Measurements from ENCODE around the gene CDAN1. TPM values are rescaled to one million over a fixed set of nuclear protein-coding genes. Genes with fewer than 3 reads are reported as not detected.
"Not testable (repeated sequence)": the region's sequence is repeated elsewhere in the genome, so short reads cannot be mapped to it uniquely, and the experiment has no call there.

CDAN1 gene
- total RNA-seq, 5 donors from 2014 or later (not counting 1 experiment from before 2014, with no cell fraction given): 28.2 to 45.7 (median 33.3) TPM

GRCh38 chr15:42772901-42773300 lies 36.0 kb upstream of the CDAN1 start:
- Mint-ChIP-seq H3K27me3 (no peaks in the 10 kb centered on the region), H3K27ac (no peak overlapping the region), H3K4me3 (no peak overlapping the region), H3K9me3 (peaks cover 0 to 4% (median 2%) of the 10 kb centered on the region in 3 donors), H3K36me3 (peaks cover 66% of the 10 kb centered on the region), H3K4me1 (peaks cover 0 to 6% (median 0%) of the 10 kb centered on the region in 3 donors)
- WGBS (ENCODE audit: insufficient coverage): no CpG with 5 or more reads among the region's 2 CpGs
- POLR2A ChIA-PET: no interaction called here
- Histone ChIP-seq H3K36me3 (ENCODE audit: control insufficient read depth in 2 of 2, extremely low read depth in 1 of 2, insufficient read depth in 1 of 2, low read length in 1 of 2) (peaks cover 0 to 17% of the 10 kb centered on the region in 2 donors), H3K4me3 (ENCODE audit: control insufficient read depth in 1 of 2, extremely low read depth in 1 of 2, low read length in 1 of 2) (no peak overlapping the region), H3K27ac (ENCODE audit: low read length) (no peak overlapping the region), H3K27me3 (replicated peaks in 1 of 2; ENCODE audit: control insufficient read depth in 2 of 2, extremely low read depth in 1 of 2, insufficient read depth in 2 of 2, low read length in 1 of 2) (no peaks in the 10 kb centered on the region), H3K9me3 (no peaks in the 10 kb centered on the region), H3K4me1 (ENCODE audit: control insufficient read depth in 1 of 2, extremely low read depth in 1 of 2, insufficient read depth in 2 of 2, low read length in 2 of 2) (no peaks in the 10 kb centered on the region)
- no peak for DNase-seq
- CTCF ChIA-PET: interaction anchor here in 1 of 2 donors (0.6 kb wide), 1 partner anchor 1491 kb away, joined by 3 read pairs; no protein-coding TSS in a partner anchor
- no peak for ATAC-seq (replicated peaks in 1 of 4)

GRCh38 chr15:42772144-42772543 lies 35.2 kb upstream of the CDAN1 start:
- Mint-ChIP-seq H3K9me3 (peaks cover 2 to 8% (median 3%) of the 10 kb centered on the region in 3 donors), H3K4me3 (no peak overlapping the region), H3K27ac (no peak overlapping the region), H3K27me3 (no peaks in the 10 kb centered on the region), H3K36me3 (peaks cover 73% of the 10 kb centered on the region), H3K4me1 (peaks cover 0 to 6% (median 3%) of the 10 kb centered on the region in 3 donors)
- ATAC-seq (replicated peaks in 1 of 4) (no peak), DNase-seq (no peak)
- ChIA-PET POLR2A (no interaction called here), CTCF (no interaction called here)
- no peak overlapping the region for H3K27ac ChIP-seq (ENCODE audit: low read length)
- H3K9me3 ChIP-seq: no peaks in the 10 kb centered on the region
- no peaks in the 10 kb centered on the region for H3K27me3 ChIP-seq (replicated peaks in 1 of 2; ENCODE audit: control insufficient read depth in 2 of 2, extremely low read depth in 1 of 2, insufficient read depth in 2 of 2, low read length in 1 of 2)
- H3K36me3 ChIP-seq (ENCODE audit: control insufficient read depth in 2 of 2, extremely low read depth in 1 of 2, insufficient read depth in 1 of 2, low read length in 1 of 2): peaks cover 0 to 17% of the 10 kb centered on the region in 2 donors
- H3K4me1 ChIP-seq (ENCODE audit: control insufficient read depth in 1 of 2, extremely low read depth in 1 of 2, insufficient read depth in 2 of 2, low read length in 2 of 2): no peaks in the 10 kb centered on the region
- 83% methylated on average over 1 of the region's 2 CpGs for WGBS (ENCODE audit: insufficient coverage)
- H3K4me3 ChIP-seq (ENCODE audit: control insufficient read depth in 1 of 2, extremely low read depth in 1 of 2, low read length in 1 of 2): no peak overlapping the region

- not testable (repeated sequence) for H3K9me3 ChIP-seq; H3K27ac Mint-ChIP-seq; DNase-seq; H3K4me1 ChIP-seq (ENCODE audit: control insufficient read depth in 1 of 2, extremely low read depth in 1 of 2, insufficient read depth in 2 of 2, low read length in 2 of 2); H3K4me3 Mint-ChIP-seq; H3K4me3 ChIP-seq (ENCODE audit: control insufficient read depth in 1 of 2, extremely low read depth in 1 of 2, low read length in 1 of 2); H3K27me3 Mint-ChIP-seq; H3K27me3 ChIP-seq (replicated peaks in 1 of 2; ENCODE audit: control insufficient read depth in 2 of 2, extremely low read depth in 1 of 2, insufficient read depth in 2 of 2, low read length in 1 of 2); H3K36me3 ChIP-seq (ENCODE audit: control insufficient read depth in 2 of 2, extremely low read depth in 1 of 2, insufficient read depth in 1 of 2, low read length in 1 of 2); H3K4me1 Mint-ChIP-seq; H3K27ac ChIP-seq (ENCODE audit: low read length); ATAC-seq (replicated peaks in 1 of 4)
- ChIA-PET POLR2A (interaction anchor here (0.7 kb wide), 2 partner anchors 9 to 13 kb away, joined by 11 to 21 read pairs; no protein-coding TSS in a partner anchor), CTCF (interaction anchor here in 1 of 2 donors (0.7 to 1.1 kb wide), 2 partner anchors 51 to 156 kb away, joined by 3 to 5 read pairs; no protein-coding TSS in a partner anchor)
- H3K9me3 Mint-ChIP-seq: peaks cover 17 to 44% (median 25%) of the 10 kb centered on the region in 3 donors
- no CpG with 5 or more reads among the region's 4 CpGs for WGBS (ENCODE audit: insufficient coverage)
- peaks cover 79% of the 10 kb centered on the region for H3K36me3 Mint-ChIP-seq
Observed at GRCh38 chr15:42766109-42766508, 29.2 kb upstream of the CDAN1 start.

GRCh38 chr15:42764154-42764731 lies 27.3 kb upstream of the CDAN1 start:
- not testable (repeated sequence) for DNase-seq; H3K4me1 Mint-ChIP-seq; H3K27me3 Mint-ChIP-seq; H3K9me3 ChIP-seq; ATAC-seq (replicated peaks in 1 of 4); H3K36me3 ChIP-seq (ENCODE audit: control insufficient read depth in 2 of 2, extremely low read depth in 1 of 2, insufficient read depth in 1 of 2, low read length in 1 of 2); H3K27ac Mint-ChIP-seq; H3K27ac ChIP-seq (ENCODE audit: low read length); H3K4me3 ChIP-seq (ENCODE audit: control insufficient read depth in 1 of 2, extremely low read depth in 1 of 2, low read length in 1 of 2); H3K4me3 Mint-ChIP-seq; H3K27me3 ChIP-seq (replicated peaks in 1 of 2; ENCODE audit: control insufficient read depth in 2 of 2, extremely low read depth in 1 of 2, insufficient read depth in 2 of 2, low read length in 1 of 2); H3K4me1 ChIP-seq (ENCODE audit: control insufficient read depth in 1 of 2, extremely low read depth in 1 of 2, insufficient read depth in 2 of 2, low read length in 2 of 2)
- Mint-ChIP-seq H3K9me3 (peaks cover 25 to 53% (median 31%) of the 10 kb centered on the region in 3 donors), H3K36me3 (peaks cover 78% of the 10 kb centered on the region)
- WGBS (ENCODE audit: insufficient coverage): 96% methylated on average over 15 of the region's 16 CpGs
- CTCF ChIA-PET: interaction anchor here in 1 of 2 donors (0.6 kb wide), 1 partner anchor 1633 kb away, joined by 3 read pairs; no protein-coding TSS in a partner anchor
- POLR2A ChIA-PET: interaction anchor here in 1 of 2 donors (0.6 kb wide), 1 partner anchor 161 kb away, joined by 3 read pairs; no protein-coding TSS in a partner anchor

GRCh38 chr15:42761813-42762212 lies 24.9 kb upstream of the CDAN1 start:
- H3K9me3 ChIP-seq; H3K36me3 ChIP-seq (ENCODE audit: control insufficient read depth in 2 of 2, extremely low read depth in 1 of 2, insufficient read depth in 1 of 2, low read length in 1 of 2); DNase-seq; H3K4me1 ChIP-seq (ENCODE audit: control insufficient read depth in 1 of 2, extremely low read depth in 1 of 2, insufficient read depth in 2 of 2, low read length in 2 of 2); H3K4me3 Mint-ChIP-seq; CTCF ChIA-PET; H3K27ac ChIP-seq (ENCODE audit: low read length); H3K4me1 Mint-ChIP-seq; H3K4me3 ChIP-seq (ENCODE audit: control insufficient read depth in 1 of 2, extremely low read depth in 1 of 2, low read length in 1 of 2); POLR2A ChIA-PET; H3K27me3 Mint-ChIP-seq; H3K27me3 ChIP-seq (replicated peaks in 1 of 2; ENCODE audit: control insufficient read depth in 2 of 2, extremely low read depth in 1 of 2, insufficient read depth in 2 of 2, low read length in 1 of 2); ATAC-seq (replicated peaks in 1 of 4); H3K27ac Mint-ChIP-seq: not testable (repeated sequence)
- peaks cover 19 to 45% (median 25%) of the 10 kb centered on the region in 3 donors for H3K9me3 Mint-ChIP-seq
- H3K36me3 Mint-ChIP-seq: peaks cover 55% of the 10 kb centered on the region
- WGBS (ENCODE audit: insufficient coverage): no CpG with 5 or more reads among the region's 2 CpGs

- H3K27ac Mint-ChIP-seq: no peak overlapping the region
Observed at GRCh38 chr15:42760759-42761158, 23.8 kb upstream of the CDAN1 start.

More at GRCh38 chr15:42760759-42761158, 23.8 kb upstream of the CDAN1 start:
- Mint-ChIP-seq H3K4me1 (peaks cover 0 to 5% (median 0%) of the 10 kb centered on the region in 3 donors), H3K4me3 (no peak overlapping the region), H3K9me3 (peaks cover 17 to 37% (median 18%) of the 10 kb centered on the region in 3 donors), H3K27me3 (no peaks in the 10 kb centered on the region), H3K36me3 (peaks cover 47% of the 10 kb centered on the region)
- ChIA-PET POLR2A (no interaction called here), CTCF (interaction anchor here in 1 of 2 donors (0.8 kb wide), 1 partner anchor 22 kb away, joined by 5 read pairs; no protein-coding TSS in a partner anchor)
- H3K4me1 ChIP-seq (ENCODE audit: control insufficient read depth in 1 of 2, extremely low read depth in 1 of 2, insufficient read depth in 2 of 2, low read length in 2 of 2): no peaks in the 10 kb centered on the region
- H3K4me3 ChIP-seq (ENCODE audit: control insufficient read depth in 1 of 2, extremely low read depth in 1 of 2, low read length in 1 of 2): no peak overlapping the region
- H3K27ac ChIP-seq (ENCODE audit: low read length): no peak overlapping the region
- WGBS (ENCODE audit: insufficient coverage): no CpG with 5 or more reads among the region's 1 CpG
- H3K36me3 ChIP-seq (ENCODE audit: control insufficient read depth in 2 of 2, extremely low read depth in 1 of 2, insufficient read depth in 1 of 2, low read length in 1 of 2): no peaks in the 10 kb centered on the region
- ATAC-seq (replicated peaks in 1 of 4) (no peak), DNase-seq (no peak)
- no peaks in the 10 kb centered on the region for H3K27me3 ChIP-seq (replicated peaks in 1 of 2; ENCODE audit: control insufficient read depth in 2 of 2, extremely low read depth in 1 of 2, insufficient read depth in 2 of 2, low read length in 1 of 2)
- H3K9me3 ChIP-seq: peaks cover 3% of the 10 kb centered on the region

All from T-cell (primary cell).